ENCODE data around the gene GP1BB.

GP1BB gene

DNA sequence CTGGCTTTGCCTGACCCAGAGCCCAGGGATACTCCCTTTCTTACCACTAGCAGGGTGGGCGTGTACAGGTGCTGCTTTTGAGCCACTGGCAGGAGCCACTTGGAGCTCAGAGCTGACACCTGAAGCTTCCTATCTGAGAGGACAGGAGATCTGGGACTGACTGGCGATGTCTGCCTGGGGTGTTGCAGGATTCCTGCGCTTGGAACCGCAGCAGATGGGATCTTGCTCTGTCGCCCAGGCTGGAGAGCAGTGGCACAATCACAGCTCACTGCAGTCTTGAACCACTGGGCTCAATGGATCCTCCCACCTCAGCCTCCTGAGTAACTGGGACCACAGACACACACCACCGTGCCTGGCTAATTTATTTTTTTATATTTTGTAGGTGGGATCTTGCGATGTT is 17.7 kb downstream of the GP1BB start:
- DNase-seq (ENCODE audit: low read depth, low spot score) = no peak

- DNase-seq (ENCODE audit: low read depth, low spot score) = no peak
Measured at GRCh38 chr22:19742160-19743066, 19.1 kb downstream of the GP1BB start.

DNA sequence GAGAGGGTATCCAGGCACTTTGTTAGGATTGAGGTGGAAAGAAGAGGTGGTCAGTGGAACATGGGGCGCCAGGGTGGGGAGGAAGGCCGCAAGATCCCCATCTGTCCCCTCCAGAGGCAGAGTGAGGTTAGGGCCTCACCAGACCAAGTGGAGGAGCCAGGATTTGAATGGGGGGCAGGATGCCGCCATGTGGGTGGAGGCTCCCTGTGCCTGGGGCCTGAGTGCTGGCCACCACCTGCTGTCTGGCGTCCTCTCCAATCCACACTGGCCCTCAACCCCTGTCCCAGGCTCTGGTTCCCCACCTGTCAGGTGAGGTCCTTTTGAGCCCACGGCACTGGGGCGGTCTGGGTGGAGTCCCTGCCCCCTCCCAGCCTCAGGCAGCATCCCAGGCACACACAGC is 19.7 kb downstream of the GP1BB start:
- no peak for DNase-seq (ENCODE audit: low read depth, low spot score)

DNA sequence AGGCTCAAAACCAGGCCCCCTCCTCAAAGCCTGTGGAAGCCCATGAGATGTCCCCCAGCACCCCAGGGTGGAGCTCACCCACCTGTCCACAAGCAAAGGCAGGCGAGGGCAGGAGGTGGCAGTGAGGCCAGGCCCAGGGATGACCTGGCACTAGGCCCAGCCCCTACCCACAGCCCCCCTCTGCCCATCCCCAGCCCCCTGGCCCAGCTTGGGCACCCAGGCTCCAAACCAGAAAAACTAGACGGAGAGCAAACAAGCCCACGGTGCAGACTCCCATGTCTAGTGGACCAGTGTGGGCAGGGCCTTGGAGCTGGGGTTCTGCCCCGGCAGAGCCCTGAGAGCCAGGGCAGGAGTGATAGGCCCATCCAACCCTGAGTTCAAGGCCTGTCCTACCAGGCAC is 20.3 kb downstream of the GP1BB start:
- DNase-seq (ENCODE audit: low read depth, low spot score) = no peak

DNA sequence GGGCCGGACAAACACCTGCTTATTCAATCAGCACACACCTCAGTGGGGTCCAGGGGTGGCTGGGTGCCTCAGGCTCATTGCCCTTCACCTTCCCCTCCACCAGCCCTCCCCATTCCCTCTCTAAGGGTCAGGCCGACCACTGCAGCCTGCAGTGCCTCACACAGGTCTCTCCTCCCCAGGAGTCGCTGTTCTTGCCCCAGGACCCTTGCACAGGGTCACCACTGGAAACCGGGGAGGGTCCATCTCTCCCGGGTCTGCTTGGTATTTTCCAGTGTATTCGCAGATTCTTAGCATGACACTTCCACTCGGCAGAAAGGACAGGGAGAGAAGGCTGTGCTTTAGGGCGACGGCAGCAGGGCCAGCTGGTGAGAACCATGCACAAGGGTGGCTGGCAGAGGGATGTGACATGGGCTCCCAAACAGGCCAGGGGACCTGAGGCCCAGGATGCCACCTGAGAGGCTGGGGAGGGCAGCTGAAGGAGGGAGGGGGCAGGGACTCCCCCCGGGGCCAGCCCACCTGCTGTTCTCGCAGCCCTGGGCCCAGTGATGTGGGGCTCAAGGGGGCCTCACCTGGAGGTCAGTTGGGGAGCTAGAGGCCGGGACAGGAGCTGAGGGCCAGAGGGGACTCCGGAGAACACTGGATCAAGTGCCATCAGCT is 21.1 kb downstream of the GP1BB start:
- no peak for DNase-seq (ENCODE audit: low read depth, low spot score)

- no peak for DNase-seq (ENCODE audit: low read depth, low spot score)
Measured at GRCh38 chr22:19745155-19746101, 22.1 kb downstream of the GP1BB start.

DNA sequence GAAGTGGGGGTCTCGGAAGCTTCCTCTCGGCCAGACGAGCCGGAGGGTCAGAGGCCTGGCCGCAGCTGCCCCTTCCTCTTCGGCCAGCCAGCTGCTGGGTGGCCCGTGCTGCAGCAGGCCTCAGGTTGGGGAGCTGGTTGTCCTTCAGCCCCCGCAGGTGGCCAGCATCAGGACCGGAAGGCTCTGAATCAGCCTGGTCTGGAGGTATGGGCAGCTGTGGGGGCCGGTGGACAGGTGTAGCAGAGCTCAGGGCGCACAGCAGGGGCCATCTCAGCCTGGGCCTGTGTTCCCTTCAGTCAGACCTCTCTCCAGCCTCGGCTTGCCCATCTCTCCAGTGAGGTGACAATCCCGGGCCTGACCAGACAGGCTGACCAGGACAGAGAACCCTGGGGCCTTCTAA is 23.4 kb downstream of the GP1BB start:
- no peak for DNase-seq (ENCODE audit: low read depth, low spot score)

DNA sequence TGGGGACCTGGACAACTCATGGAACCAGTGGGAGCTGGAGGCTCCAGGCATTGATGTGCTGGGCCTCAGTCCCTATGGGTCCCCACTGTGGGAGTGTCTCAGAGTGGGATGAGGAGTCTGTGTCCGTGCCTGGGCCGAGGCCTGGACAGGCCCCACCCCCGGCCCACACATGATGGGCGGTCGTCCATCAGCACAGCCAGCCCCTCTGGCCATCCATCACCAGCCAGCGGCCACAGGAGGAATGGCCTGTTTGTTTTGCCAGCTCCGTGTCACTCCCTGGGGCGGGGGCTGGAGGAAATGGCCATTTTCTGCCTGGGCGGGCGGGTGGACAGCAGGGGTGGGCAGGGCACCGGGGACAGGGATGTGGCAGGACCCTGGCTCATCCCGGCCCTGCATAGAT is 24.2 kb downstream of the GP1BB start:
- DNase-seq (ENCODE audit: low read depth, low spot score) = no peak

GRCh38 chr22:19748139-19748538 is 24.8 kb downstream of the GP1BB start:
- no peak for DNase-seq (ENCODE audit: low read depth, low spot score)

- DNase-seq (ENCODE audit: low read depth, low spot score) = no peak
Measured at GRCh38 chr22:19748991-19749664, 25.8 kb downstream of the GP1BB start.

DNA sequence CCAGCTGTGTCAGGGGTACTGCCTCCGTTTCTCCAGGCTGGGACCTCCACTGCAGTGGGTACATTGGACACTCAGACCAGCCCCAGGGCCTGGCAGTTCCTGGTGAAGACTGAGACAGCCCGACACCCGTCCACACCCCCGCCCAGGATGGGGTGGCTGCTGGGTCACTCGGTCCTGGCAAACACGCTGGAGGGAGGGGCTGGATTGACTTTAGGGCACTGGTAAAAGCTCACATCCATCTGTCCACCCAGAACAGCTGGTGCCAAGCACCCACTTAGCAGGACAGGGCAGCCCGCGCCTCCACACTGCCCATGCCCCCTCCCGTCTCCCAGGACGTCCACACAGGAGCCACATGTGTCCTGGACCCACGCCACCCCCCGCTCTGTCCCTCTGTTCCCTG is 26.5 kb downstream of the GP1BB start:
- no peak for DNase-seq (ENCODE audit: low read depth, low spot score)

GRCh38 chr22:19750507-19751490 is 27.5 kb downstream of the GP1BB start:
- no peak for DNase-seq (ENCODE audit: low read depth, low spot score)

- no peak for DNase-seq (ENCODE audit: low read depth, low spot score)
Measured at GRCh38 chr22:19751497-19752245, 28.3 kb downstream of the GP1BB start.

- no peak for DNase-seq (ENCODE audit: low read depth, low spot score)
Measured at GRCh38 chr22:19753090-19753842, 29.9 kb downstream of the GP1BB start.

GRCh38 chr22:19753996-19754700 is 30.8 kb downstream of the GP1BB start:
- no peak for DNase-seq (ENCODE audit: low read depth, low spot score)

GRCh38 chr22:19754701-19755144 is 31.4 kb downstream of the GP1BB start:
- no peak for DNase-seq (ENCODE audit: low read depth, low spot score)

- no peak for DNase-seq (ENCODE audit: low read depth, low spot score)
Measured at GRCh38 chr22:19755145-19755710, 31.9 kb downstream of the GP1BB start.
